ENCODE data around the gene PNPLA2.

DNA sequence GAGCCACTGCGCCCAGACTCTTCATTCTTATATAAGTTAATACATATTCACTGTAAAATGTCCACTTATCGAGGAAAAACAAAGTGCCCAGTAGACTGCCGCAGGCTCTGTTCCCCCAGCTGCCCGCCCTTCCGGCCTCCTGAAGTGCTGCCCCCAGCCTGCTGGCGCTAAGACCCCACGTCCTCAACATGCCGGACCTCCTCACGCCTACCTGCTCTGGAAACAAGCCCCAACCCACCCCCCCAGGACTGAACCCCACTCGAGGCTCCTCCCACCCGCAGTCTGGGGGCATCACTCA lies 42.5 kb upstream of the PNPLA2 start:
- TF ChIP-seq, protein P1, sequence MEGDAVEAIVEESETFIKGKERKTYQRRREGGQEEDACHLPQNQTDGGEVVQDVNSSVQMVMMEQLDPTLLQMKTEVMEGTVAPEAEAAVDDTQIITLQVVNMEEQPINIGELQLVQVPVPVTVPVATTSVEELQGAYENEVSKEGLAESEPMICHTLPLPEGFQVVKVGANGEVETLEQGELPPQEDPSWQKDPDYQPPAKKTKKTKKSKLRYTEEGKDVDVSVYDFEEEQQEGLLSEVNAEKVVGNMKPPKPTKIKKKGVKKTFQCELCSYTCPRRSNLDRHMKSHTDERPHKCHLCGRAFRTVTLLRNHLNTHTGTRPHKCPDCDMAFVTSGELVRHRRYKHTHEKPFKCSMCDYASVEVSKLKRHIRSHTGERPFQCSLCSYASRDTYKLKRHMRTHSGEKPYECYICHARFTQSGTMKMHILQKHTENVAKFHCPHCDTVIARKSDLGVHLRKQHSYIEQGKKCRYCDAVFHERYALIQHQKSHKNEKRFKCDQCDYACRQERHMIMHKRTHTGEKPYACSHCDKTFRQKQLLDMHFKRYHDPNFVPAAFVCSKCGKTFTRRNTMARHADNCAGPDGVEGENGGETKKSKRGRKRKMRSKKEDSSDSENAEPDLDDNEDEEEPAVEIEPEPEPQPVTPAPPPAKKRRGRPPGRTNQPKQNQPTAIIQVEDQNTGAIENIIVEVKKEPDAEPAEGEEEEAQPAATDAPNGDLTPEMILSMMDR (conservative IDR thresholded peaks at IDR 0.05 in 1 of 2, IDR thresholded peaks at IDR 0.05 in 1 of 2; ENCODE audit: extremely low read depth in 1 of 2, insufficient read depth in 1 of 2, low read depth in 1 of 2, low read length in 2 of 2), result no peak
- TF ChIP-seq EZH2 (IDR thresholded peaks at IDR 0.05; ENCODE audit: borderline replicate concordance, low read length), result no peak

Data from mammary epithelial cell (primary cell).